GM23248 (cell line): Measurements from ENCODE around the gene TXNDC16. TPM values are rescaled to one million over a fixed set of nuclear protein-coding genes. Genes with fewer than 3 reads are reported as not detected.

Source experiments
- DNase-seq: peaks from one replicate; pipeline ENCODE4 v3.0.0-alpha.2; 2015
- H2AFZ ChIP-seq: fragments of 200-600 bp; sonication (generic); 2 replicates; pipeline ENCODE4 v1.6.1; 2016; ENCODE audit warnings: antibody characterized with exemption
- H3F3A ChIP-seq: fragments of 200-600 bp; sonication (generic); 2 replicates; pipeline ENCODE4 v1.6.1; 2016; ENCODE audit warnings: mild to moderate bottlenecking, antibody characterized with exemption, mixed run types; ENCODE audit not compliant: insufficient read depth
- H3K27ac ChIP-seq: fragments of 200-600 bp; sonication (generic); 2 replicates; pipeline ENCODE4 v1.5.1; 2016; ENCODE audit warnings: mild to moderate bottlenecking
- H3K27me3 ChIP-seq: fragments of 200-600 bp; sonication (generic); replicated peaks from 2 replicates; pipeline ENCODE4 v1.6.1; 2016; ENCODE audit warnings: mild to moderate bottlenecking; ENCODE audit not compliant: insufficient read depth
- H3K36me3 ChIP-seq: fragments of 200-600 bp; sonication (generic); 2 replicates; pipeline ENCODE4 v1.6.1; 2016; ENCODE audit warnings: low read depth, mild to moderate bottlenecking
- H3K4me1 ChIP-seq: fragments of 200-600 bp; sonication (generic); 2 replicates; pipeline ENCODE4 v1.6.1; 2016; ENCODE audit warnings: mild to moderate bottlenecking; ENCODE audit not compliant: insufficient read depth
- H3K4me2 ChIP-seq: fragments of 200-600 bp; sonication (generic); one replicate; pipeline ENCODE4 v1.6.1; 2016; ENCODE audit warnings: mild to moderate bottlenecking; ENCODE audit not compliant: unreplicated experiment
- H3K4me3 ChIP-seq: fragments of 200-600 bp; sonication (generic); 2 replicates; pipeline ENCODE4 v1.5.1; 2016; ENCODE audit warnings: mild to moderate bottlenecking
- H3K79me2 ChIP-seq: fragments of 200-600 bp; sonication (generic); 2 replicates; pipeline ENCODE4 v1.6.1; 2016; ENCODE audit warnings: mild to moderate bottlenecking; ENCODE audit not compliant: insufficient read depth
- H3K9ac ChIP-seq: fragments of 200-600 bp; sonication (generic); 2 replicates; pipeline ENCODE4 v1.6.1; 2016; ENCODE audit warnings: mild to moderate bottlenecking
- H3K9me2 ChIP-seq: fragments of 200-600 bp; sonication (generic); 2 replicates; pipeline ENCODE4 v1.6.1; 2016; ENCODE audit warnings: mixed run types, mild to moderate bottlenecking, moderate library complexity; ENCODE audit not compliant: insufficient read depth
- H3K9me3 ChIP-seq: fragments of 200-600 bp; sonication (generic); one replicate; pipeline ENCODE4 v1.6.1; 2017; ENCODE audit warnings: low read depth
- H4K20me1 ChIP-seq: fragments of 200-600 bp; sonication (generic); 2 replicates; pipeline ENCODE4 v1.6.0; 2016; ENCODE audit not compliant: insufficient read depth
- EZH2 ChIP-seq: fragments of 200-600 bp; sonication (generic); IDR thresholded peaks from 2 replicates; pipeline ENCODE4 v1.6.1; 2018; ENCODE audit warnings: antibody characterized with exemption, mild to moderate bottlenecking; ENCODE audit not compliant: insufficient read depth, poor library complexity, severe bottlenecking
- EZH2phosphoT487 ChIP-seq: fragments of 200-600 bp; sonication (generic); IDR thresholded peaks from 2 replicates; pipeline ENCODE4 v1.6.1; 2018; ENCODE audit warnings: antibody characterized with exemption, moderate library complexity, mild to moderate bottlenecking, low read depth; ENCODE audit not compliant: insufficient read depth
- WGBS, 2 experiments: methylation state at CpG; one replicate each; pipeline ENCODE4 v1.1.6; 2015 to 2017; ENCODE audit warnings: low lambda C conversion rate in 2 of 2, low coverage in 1 of 2; ENCODE audit errors: missing lambda C conversion rate in 2 of 2; 5-methylcytosine and 5-hydroxymethylcytosine counted together
- in situ Hi-C: fragments of 300-500 bp; cut with MboI; formaldehyde crosslinking; loops from 2 replicates; pipeline ENCODE4 v1.15.0; 2020
- polyA plus RNA-seq: library from polyadenylated mRNA; unstranded; fragments of >200 nt; fragmentation: Nextera tagmentation; extraction: Ambion mirVana; gene quantifications from 2 replicates; pipeline ENCODE4 v1.2.1, GENCODE V29; 2016
- total RNA-seq: library from RNA; depleted of rRNA; stranded (reverse); fragments of >200 nt; shearing (Covaris generic); gene quantifications from 2 replicates; pipeline ENCODE4 v1.2.3, GENCODE V29; 2014

TXNDC16 gene
- total and polyA plus RNA-seq, 2 experiments from 2014 or later = 2.4 to 2.5 TPM

GRCh38 chr14:52400846-52401245, 151.5 kb downstream of the TXNDC16 start:
- no peak overlapping the region for H3K27ac ChIP-seq
- H3K9me2 ChIP-seq = no peaks in the 10 kb centered on the region
- no peaks in the 10 kb centered on the region for H3K9me3 ChIP-seq
- 82 to 84% methylated on average over 3 of the region's 3 CpGs for WGBS, 2 experiments
- H4K20me1 ChIP-seq = no peaks in the 10 kb centered on the region
- TF ChIP-seq EZH2phosphoT487 (no peak), EZH2 (no peak)
- H3F3A ChIP-seq = peaks cover 13% of the 10 kb centered on the region; the same call in 1 of the 2 replicates
- H3K27me3 ChIP-seq = no peaks in the 10 kb centered on the region
- in situ Hi-C loops = no loop called here
- no peak overlapping the region for H3K4me2 ChIP-seq
- H3K4me1 ChIP-seq = peaks cover 23% of the 10 kb centered on the region
- H3K36me3 ChIP-seq = no peaks in the 10 kb centered on the region
- H3K4me3 ChIP-seq = no peak overlapping the region
- H2AFZ ChIP-seq = no peak overlapping the region
- no peak overlapping the region for H3K9ac ChIP-seq
- no peak for DNase-seq
- H3K79me2 ChIP-seq = no peaks in the 10 kb centered on the region

- H3K79me2 ChIP-seq = no peaks in the 10 kb centered on the region
- no peak overlapping the region for H2AFZ ChIP-seq
- TF ChIP-seq EZH2 = no peak
- no peak for TF ChIP-seq EZH2phosphoT487
- in situ Hi-C loops = no loop called here
- no peak overlapping the region for H3K9ac ChIP-seq
- no peaks in the 10 kb centered on the region for H3K27me3 ChIP-seq
- DNase-seq = peak; percentile 43
- no peak overlapping the region for H3K27ac ChIP-seq
- H4K20me1 ChIP-seq = no peaks in the 10 kb centered on the region
- no peaks in the 10 kb centered on the region for H3K36me3 ChIP-seq
- H3K4me3 ChIP-seq = no peak overlapping the region
- peak overlapping the region; percentile 39 for H3K4me2 ChIP-seq
- peaks cover 23% of the 10 kb centered on the region for H3K4me1 ChIP-seq
- 22 to 28% methylated on average over 8 of the region's 8 CpGs for WGBS, 2 experiments
- no peaks in the 10 kb centered on the region for H3K9me3 ChIP-seq
- no peaks in the 10 kb centered on the region for H3K9me2 ChIP-seq
- H3F3A ChIP-seq = peaks cover 13% of the 10 kb centered on the region; the same call in 1 of the 2 replicates
Measured at GRCh38 chr14:52399921-52400595, 152.2 kb downstream of the TXNDC16 start.

GRCh38 chr14:52399104-52399503, 153.2 kb downstream of the TXNDC16 start:
- no peak for DNase-seq
- H3F3A ChIP-seq = peaks cover 13% of the 10 kb centered on the region; the same call in 1 of the 2 replicates
- H3K79me2 ChIP-seq = no peaks in the 10 kb centered on the region
- H3K9me2 ChIP-seq = no peaks in the 10 kb centered on the region
- H3K4me3 ChIP-seq = no peak overlapping the region
- no peak overlapping the region for H2AFZ ChIP-seq
- TF ChIP-seq EZH2phosphoT487 (no peak), EZH2 (no peak)
- H3K9me3 ChIP-seq = no peaks in the 10 kb centered on the region
- H3K4me1 ChIP-seq = peaks cover 23% of the 10 kb centered on the region
- H3K27me3 ChIP-seq = no peaks in the 10 kb centered on the region
- H3K27ac ChIP-seq = no peak overlapping the region
- no peaks in the 10 kb centered on the region for H3K36me3 ChIP-seq
- no peak overlapping the region for H3K4me2 ChIP-seq
- 61 to 69% methylated on average over 5 of the region's 5 CpGs for WGBS, 2 experiments
- no peaks in the 10 kb centered on the region for H4K20me1 ChIP-seq
- in situ Hi-C loops = no loop called here
- H3K9ac ChIP-seq = no peak overlapping the region

- H3K9me2 ChIP-seq = no peaks in the 10 kb centered on the region
- TF ChIP-seq EZH2 (no peak), EZH2phosphoT487 (no peak)
- in situ Hi-C loops = no loop called here
- H3K9ac ChIP-seq = no peak overlapping the region
- no peaks in the 10 kb centered on the region for H4K20me1 ChIP-seq
- no peaks in the 10 kb centered on the region for H3K27me3 ChIP-seq
- H3K4me1 ChIP-seq = peaks cover 18% of the 10 kb centered on the region
- WGBS, 2 experiments = 69 to 71% methylated on average over 5 of the region's 5 CpGs
- no peaks in the 10 kb centered on the region for H3K9me3 ChIP-seq
- no peak for DNase-seq
- H3K4me3 ChIP-seq = no peak overlapping the region
- H3F3A ChIP-seq = peaks cover 9% of the 10 kb centered on the region; the same call in 1 of the 2 replicates
- H2AFZ ChIP-seq = no peak overlapping the region
- no peaks in the 10 kb centered on the region for H3K79me2 ChIP-seq
- H3K27ac ChIP-seq = no peak overlapping the region
- no peak overlapping the region for H3K4me2 ChIP-seq
- no peaks in the 10 kb centered on the region for H3K36me3 ChIP-seq
Measured at GRCh38 chr14:52397844-52398243, 154.5 kb downstream of the TXNDC16 start.
